GM12864 (cell line): ENCODE data around the gene SESN2.

Experiments used
- DNase-seq: peaks from one replicate; pipeline ENCODE4 v3.0.0-alpha.2; 2011; ENCODE audit warnings: low read depth
- H3K4me3 ChIP-seq: 2 replicates; pipeline ENCODE4 v1.5.1; 2011; ENCODE audit warnings: mild to moderate bottlenecking, low read depth, low read length, control low read depth
- CTCF ChIP-seq: IDR thresholded peaks from 2 replicates; pipeline ENCODE4 v1.5.1; 2011; ENCODE audit warnings: low read depth, mild to moderate bottlenecking, moderate library complexity, low read length, control low read depth, inconsistent platforms; ENCODE audit errors: missing control alignments

SESN2 gene

GRCh38 chr1:28243685-28244311, 15.5 kb upstream of the SESN2 start:
- no peak for TF ChIP-seq CTCF
- H3K4me3 ChIP-seq = no peak overlapping the region

GRCh38 chr1:28244549-28245251, 14.6 kb upstream of the SESN2 start:
- peak overlapping the region; percentile 30; the same call in 1 of the 2 replicates for H3K4me3 ChIP-seq
- DNase-seq = peak; percentile 89
- no peak for TF ChIP-seq CTCF

More at GRCh38 chr1:28243685-28244311, 15.5 kb upstream of the SESN2 start:
- DNase-seq = no peak

GRCh38 chr1:28246427-28246832, 12.9 kb upstream of the SESN2 start:
- H3K4me3 ChIP-seq = peak overlapping the region; percentile 64
- DNase-seq = peak; percentile 83
- TF ChIP-seq CTCF = no peak

DNA sequence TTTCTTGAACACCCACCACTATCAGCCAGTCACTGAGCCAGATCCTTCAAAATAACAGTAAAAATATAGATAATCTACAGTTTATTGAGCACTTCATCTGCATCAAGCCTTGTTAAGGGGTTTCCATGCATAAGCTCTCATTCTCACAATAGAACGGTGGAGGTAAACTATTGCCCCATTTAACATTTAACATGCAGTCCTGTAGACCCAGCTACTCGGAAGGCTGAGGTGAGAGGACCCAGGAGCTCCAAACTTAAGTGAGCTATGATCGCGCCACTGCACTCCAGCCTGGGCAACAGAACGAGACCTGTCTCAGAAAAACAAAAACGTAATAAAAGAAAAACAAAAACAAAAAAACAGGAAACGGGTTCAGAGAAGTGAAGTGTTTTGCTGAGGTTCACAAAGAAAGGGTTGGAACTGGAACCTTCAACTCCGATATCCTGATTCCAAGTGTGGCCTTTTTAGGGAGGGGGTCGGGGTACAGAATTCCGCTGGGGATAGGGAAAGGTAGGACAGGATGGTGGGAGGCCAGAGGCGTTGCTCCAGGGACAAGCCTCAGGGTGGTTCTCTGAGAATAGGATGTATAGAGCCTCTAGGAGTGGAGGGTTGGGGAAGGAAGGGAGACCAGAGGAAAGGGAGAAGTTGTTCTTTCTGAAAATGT, 11.6 kb upstream of the SESN2 start:
- peak overlapping the region; percentile 39 for H3K4me3 ChIP-seq
- no peak for DNase-seq
- no peak for TF ChIP-seq CTCF

GRCh38 chr1:28248273-28249012, 10.9 kb upstream of the SESN2 start:
- DNase-seq = peak; percentile 64
- peak; percentile 96 for TF ChIP-seq CTCF
- H3K4me3 ChIP-seq = no peak overlapping the region; the same call in 1 of the 2 replicates

DNA sequence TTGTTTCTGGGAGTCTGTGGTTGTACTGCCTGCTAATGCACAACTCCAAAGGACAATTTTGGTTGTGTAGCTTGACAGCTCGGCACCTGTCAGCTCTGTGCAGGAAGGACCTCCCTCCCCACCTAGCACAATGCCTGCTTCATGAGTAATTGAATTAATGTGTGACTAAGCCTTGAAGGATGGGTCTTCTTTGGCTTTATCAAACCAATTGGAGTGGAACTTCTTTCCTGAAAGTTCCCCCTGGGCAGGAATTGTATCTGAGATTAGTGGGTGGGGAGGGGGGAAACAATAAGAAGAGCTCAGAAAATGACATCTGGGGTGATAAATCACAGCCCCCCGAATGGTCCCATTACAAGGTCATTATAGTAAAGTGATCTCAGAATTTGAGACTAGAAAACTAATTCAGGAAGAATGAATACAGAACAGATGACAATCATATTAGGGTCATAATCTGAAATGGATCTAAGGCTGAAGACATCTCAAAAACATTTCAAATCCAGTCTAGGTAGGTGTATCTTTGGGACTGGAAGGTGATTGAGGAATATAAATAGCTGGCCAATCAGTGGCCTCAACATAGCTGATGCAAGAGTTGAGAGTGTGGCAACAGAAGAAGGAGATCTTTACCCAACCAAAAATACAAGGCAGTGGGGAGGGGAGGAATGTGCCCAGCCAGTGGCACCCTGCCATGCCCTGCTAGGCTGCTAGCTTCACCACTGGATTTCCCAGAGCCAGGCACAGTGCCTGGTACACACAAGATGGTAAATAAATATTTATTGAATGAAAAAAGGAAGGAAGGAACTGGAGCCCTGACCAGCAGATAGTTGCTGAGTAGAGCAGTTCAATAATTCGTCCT, 10.1 kb upstream of the SESN2 start:
- no peak overlapping the region; the same call in 1 of the 2 replicates for H3K4me3 ChIP-seq
- peak; percentile 60 for DNase-seq
- TF ChIP-seq CTCF = no peak
